Nephron (organoid): ENCODE data around the gene TMEM151B.

Experiments used
- H3K27ac Mint-ChIP-seq, 3 experiments: 2 replicates each; pipeline ENCODE4 v1.8.0; 2020; ENCODE audit warnings: mixed read lengths in 3 of 3, mild to moderate bottlenecking in 2 of 3, moderate library complexity in 1 of 3
- H3K27me3 Mint-ChIP-seq: 2 replicates; pipeline ENCODE4 v1.8.0; 2021; ENCODE audit warnings: low read depth, mild to moderate bottlenecking, moderate library complexity, mixed read lengths
- H3K36me3 Mint-ChIP-seq: 2 replicates; pipeline ENCODE4 v1.8.0; 2020; ENCODE audit warnings: low read depth, mixed read lengths
- H3K4me1 Mint-ChIP-seq: 2 replicates; pipeline ENCODE4 v1.8.0; 2020; ENCODE audit warnings: mixed read lengths
- H3K4me3 Mint-ChIP-seq, 3 experiments: 2 replicates each; pipeline ENCODE4 v1.8.0; 2020; ENCODE audit warnings: mild to moderate bottlenecking in 3 of 3, mixed read lengths in 3 of 3, moderate library complexity in 2 of 3
- H3K9me3 Mint-ChIP-seq: 2 replicates; pipeline ENCODE4 v1.8.0; 2020; ENCODE audit warnings: mixed read lengths
- TF ChIP-seq, protein P1 (sequence below), 3 experiments: fragments of 200-600 bp; sonication (generic); IDR thresholded peaks; one replicate each; pipeline ENCODE4 v1.5.0; 2021; ENCODE audit warnings: antibody characterized with exemption in 3 of 3; ENCODE audit not compliant: unreplicated experiment in 3 of 3

The TMEM151B gene

DNA sequence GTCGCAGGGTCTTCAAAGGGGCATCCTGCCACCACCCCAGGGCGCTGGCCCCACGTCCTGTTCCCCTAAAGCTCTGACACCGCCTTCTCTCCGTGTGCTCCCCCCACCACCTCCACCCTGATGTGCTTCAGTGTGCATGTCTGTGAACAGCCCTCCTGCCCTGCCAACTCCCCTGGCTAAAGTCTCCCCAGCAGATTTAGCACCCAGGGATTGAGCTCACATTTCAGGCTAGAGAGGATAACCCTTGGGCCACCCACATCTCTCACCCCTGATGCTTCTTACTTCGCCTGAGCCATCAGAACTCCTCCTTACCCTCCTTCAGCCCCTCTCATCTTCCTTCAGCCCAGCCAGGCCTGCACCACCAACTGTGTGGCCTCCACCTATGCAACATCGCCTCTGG, 7.5 kb downstream of the TMEM151B start:
- Mint-ChIP-seq H3K27me3 (peaks cover 46% of the 10 kb centered on the region), H3K9me3 (no peaks in the 10 kb centered on the region), H3K4me1 (no peaks in the 10 kb centered on the region), H3K27ac (no peak overlapping the region), H3K36me3 (no peaks in the 10 kb centered on the region), H3K4me3 (no peak overlapping the region)
- TF ChIP-seq, protein P1, sequence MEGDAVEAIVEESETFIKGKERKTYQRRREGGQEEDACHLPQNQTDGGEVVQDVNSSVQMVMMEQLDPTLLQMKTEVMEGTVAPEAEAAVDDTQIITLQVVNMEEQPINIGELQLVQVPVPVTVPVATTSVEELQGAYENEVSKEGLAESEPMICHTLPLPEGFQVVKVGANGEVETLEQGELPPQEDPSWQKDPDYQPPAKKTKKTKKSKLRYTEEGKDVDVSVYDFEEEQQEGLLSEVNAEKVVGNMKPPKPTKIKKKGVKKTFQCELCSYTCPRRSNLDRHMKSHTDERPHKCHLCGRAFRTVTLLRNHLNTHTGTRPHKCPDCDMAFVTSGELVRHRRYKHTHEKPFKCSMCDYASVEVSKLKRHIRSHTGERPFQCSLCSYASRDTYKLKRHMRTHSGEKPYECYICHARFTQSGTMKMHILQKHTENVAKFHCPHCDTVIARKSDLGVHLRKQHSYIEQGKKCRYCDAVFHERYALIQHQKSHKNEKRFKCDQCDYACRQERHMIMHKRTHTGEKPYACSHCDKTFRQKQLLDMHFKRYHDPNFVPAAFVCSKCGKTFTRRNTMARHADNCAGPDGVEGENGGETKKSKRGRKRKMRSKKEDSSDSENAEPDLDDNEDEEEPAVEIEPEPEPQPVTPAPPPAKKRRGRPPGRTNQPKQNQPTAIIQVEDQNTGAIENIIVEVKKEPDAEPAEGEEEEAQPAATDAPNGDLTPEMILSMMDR (IDR thresholded peaks at IDR 0.05; ENCODE audit: unreplicated experiment in 3 of 3), result no peak

DNA sequence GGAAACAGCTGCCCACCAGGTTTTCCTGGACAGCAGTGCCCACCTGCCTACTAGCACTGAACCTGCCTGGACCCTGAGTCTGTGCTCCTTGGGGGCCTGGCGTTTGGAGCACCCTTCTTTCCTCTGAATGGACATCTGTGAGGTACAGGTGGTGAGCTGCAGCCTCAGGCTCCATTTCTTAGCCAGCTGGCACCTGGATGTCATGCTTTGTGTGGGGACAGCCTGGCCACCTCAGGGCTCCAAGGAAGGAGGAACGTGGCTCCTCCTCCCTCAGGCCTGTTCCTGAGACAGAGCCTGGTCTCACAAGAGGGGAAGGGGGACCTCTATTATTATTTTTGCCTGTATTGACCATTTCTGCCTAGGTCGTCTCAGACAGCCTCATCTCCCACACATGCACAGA, 8.1 kb downstream of the TMEM151B start:
- TF ChIP-seq, protein P1 (IDR thresholded peaks at IDR 0.05; ENCODE audit: unreplicated experiment in 3 of 3), result no peak
- Mint-ChIP-seq H3K4me3 (no peak overlapping the region), H3K4me1 (no peaks in the 10 kb centered on the region), H3K27ac (no peak overlapping the region), H3K27me3 (peaks cover 46% of the 10 kb centered on the region), H3K36me3 (no peaks in the 10 kb centered on the region), H3K9me3 (no peaks in the 10 kb centered on the region)

DNA sequence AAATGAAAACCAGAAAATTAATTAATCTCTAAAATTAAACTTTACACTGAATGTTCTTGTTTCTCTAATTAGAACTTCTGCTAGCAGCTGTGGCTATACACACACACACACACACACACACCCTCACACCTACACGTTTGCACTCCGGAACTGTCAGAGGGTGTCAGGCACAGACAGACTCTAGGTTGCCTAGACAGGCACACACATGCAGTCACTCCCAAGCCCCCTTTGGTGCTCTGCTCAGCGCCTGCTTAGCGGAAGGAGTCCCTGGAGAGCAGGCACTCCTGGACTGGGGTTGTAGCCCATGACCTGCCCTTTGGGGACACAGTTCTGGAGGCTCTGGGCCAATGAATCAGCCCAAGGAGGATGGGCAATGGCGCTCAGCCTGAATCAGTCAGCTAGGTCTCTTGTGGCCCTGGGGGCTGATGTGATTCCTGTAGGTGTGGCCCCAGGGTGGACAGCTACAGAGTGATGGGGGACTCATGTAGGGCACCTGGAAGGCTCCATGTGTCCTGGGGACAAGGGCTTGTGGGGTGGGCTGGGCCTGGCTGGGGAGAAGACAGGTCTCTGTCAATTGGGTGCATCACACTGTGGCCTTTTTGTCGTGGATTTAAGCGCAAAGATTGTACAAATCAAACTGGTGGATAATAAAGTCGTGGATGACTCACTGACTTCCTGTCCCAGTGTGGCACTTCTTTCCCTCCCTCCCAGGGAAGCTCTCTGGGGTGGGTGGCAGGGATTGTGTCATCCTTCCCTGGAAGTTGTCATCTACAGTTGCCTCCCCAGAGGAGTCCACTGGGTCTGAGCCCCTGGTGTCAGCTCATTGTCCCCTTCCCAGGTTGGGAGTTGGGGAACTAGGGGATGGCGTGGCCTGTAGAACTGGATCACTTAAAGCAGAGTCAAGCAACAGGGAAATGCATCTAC, 8.8 kb downstream of the TMEM151B start:
- H3K36me3 Mint-ChIP-seq, result no peaks in the 10 kb centered on the region
- TF ChIP-seq, protein P1 (IDR thresholded peaks at IDR 0.05; ENCODE audit: unreplicated experiment in 3 of 3), result no peak
- H3K9me3 Mint-ChIP-seq, result no peaks in the 10 kb centered on the region
- no peak overlapping the region for H3K4me3 Mint-ChIP-seq
- no peak overlapping the region for H3K27ac Mint-ChIP-seq
- H3K4me1 Mint-ChIP-seq, result no peaks in the 10 kb centered on the region
- peaks cover 48% of the 10 kb centered on the region for H3K27me3 Mint-ChIP-seq

DNA sequence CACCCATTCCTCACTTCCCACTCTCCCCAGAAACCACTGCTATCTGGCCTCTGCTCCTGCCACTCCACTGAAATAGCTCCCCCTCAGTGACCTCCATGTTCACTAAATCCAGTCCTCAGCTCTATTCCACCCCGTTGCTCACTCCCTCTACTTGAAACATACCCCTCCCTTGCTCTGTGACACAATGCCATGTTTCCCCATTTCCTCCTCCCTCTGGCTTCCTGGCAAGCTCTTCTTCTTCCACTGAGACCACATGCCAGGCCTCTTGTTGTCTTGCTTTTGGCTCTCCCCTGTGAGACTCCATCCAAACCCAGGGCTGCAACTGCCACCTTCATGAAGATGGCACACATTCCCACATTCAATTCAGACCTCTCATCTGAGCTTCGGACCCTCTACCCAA, 13.9 kb downstream of the TMEM151B start:
- Mint-ChIP-seq H3K4me3 (no peak overlapping the region), H3K9me3 (no peaks in the 10 kb centered on the region), H3K27me3 (peaks cover 73% of the 10 kb centered on the region), H3K36me3 (no peaks in the 10 kb centered on the region), H3K4me1 (no peaks in the 10 kb centered on the region), H3K27ac (no peak overlapping the region)
- TF ChIP-seq, protein P1 (IDR thresholded peaks at IDR 0.05; ENCODE audit: unreplicated experiment in 3 of 3), result no peak

DNA sequence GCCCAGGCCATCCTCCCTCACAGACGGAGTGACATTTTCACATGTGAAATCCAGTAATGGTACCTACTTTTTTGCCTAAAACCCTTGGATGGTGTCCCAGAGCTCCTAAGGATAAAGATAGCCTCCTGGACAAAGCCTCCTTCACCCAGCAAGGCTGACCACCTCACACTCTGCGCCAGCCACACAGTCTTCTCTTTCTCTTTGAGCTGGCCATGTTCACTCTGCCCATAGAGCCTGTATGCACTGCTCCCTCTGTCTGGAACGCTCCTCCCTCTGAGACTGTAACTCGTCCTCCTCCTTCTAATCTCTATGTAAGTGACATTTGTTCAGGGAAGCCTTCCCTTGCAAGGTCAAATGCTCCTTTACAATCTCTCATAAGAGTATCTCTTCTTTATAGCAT, 14.6 kb downstream of the TMEM151B start:
- H3K9me3 Mint-ChIP-seq, result no peaks in the 10 kb centered on the region
- H3K36me3 Mint-ChIP-seq, result no peaks in the 10 kb centered on the region
- peaks cover 73% of the 10 kb centered on the region for H3K27me3 Mint-ChIP-seq
- TF ChIP-seq, protein P1 (IDR thresholded peaks at IDR 0.05; ENCODE audit: unreplicated experiment in 3 of 3), result no peak
- no peak overlapping the region for H3K27ac Mint-ChIP-seq
- H3K4me1 Mint-ChIP-seq, result no peaks in the 10 kb centered on the region
- no peak overlapping the region for H3K4me3 Mint-ChIP-seq
